Natural killer cell (primary cell): ENCODE measurements around the gene EXOSC7. TPM values are rescaled to one million over a fixed set of nuclear protein-coding genes. Genes with fewer than 3 reads are reported as not detected.

Source experiments
- ATAC-seq, 3 donors: fragments of 150-1000 bp in 2 of 3; fragments of 200-7000 bp in 1 of 3; cut with Tn5 transposase; 1 replicate in 1 of 3; 2 replicates in 2 of 3; pipeline ENCODE4 v1.10.0; 2021; ENCODE audit warnings: mild to moderate bottlenecking in 2 of 3, moderate library complexity in 2 of 3
- DNase-seq, 2 donors: peaks; one replicate each; pipeline versions ENCODE4 v3.0.0 to v3.0.0-alpha.2; 2013 to 2021; ENCODE audit warnings: mixed read lengths in 1 of 2
- H3K27ac ChIP-seq: one replicate; pipeline ENCODE4 v1.5.1; 2013; ENCODE audit warnings: mild to moderate bottlenecking, low read length
- H3K27me3 ChIP-seq: one replicate; pipeline ENCODE4 v1.6.1; 2013; ENCODE audit warnings: low read length; ENCODE audit not compliant: control insufficient read depth, insufficient read depth
- H3K36me3 ChIP-seq: one replicate; pipeline ENCODE4 v1.6.1; 2013; ENCODE audit warnings: low read length; ENCODE audit not compliant: control insufficient read depth, insufficient read depth
- H3K4me1 ChIP-seq: one replicate; pipeline ENCODE4 v1.6.1; 2013; ENCODE audit warnings: low read length; ENCODE audit not compliant: control insufficient read depth, insufficient read depth
- H3K4me3 ChIP-seq: one replicate; pipeline ENCODE4 v1.5.1; 2013; ENCODE audit warnings: low read length
- H3K9me3 ChIP-seq: one replicate; pipeline ENCODE4 v1.6.1; 2013; ENCODE audit warnings: low read length; ENCODE audit not compliant: control insufficient read depth, insufficient read depth
- H3K27ac Mint-ChIP-seq, 2 donors: one replicate each; pipeline ENCODE4 v1.8.0; 2022; ENCODE audit warnings: mild to moderate bottlenecking in 2 of 2, mixed read lengths in 2 of 2, moderate library complexity in 1 of 2
- H3K27me3 Mint-ChIP-seq, 2 donors: one replicate each; pipeline ENCODE4 v1.8.0; 2022; ENCODE audit warnings: low read depth in 2 of 2, mixed read lengths in 2 of 2
- H3K36me3 Mint-ChIP-seq: one replicate; pipeline ENCODE4 v1.8.0; 2022; ENCODE audit warnings: mixed read lengths
- H3K4me1 Mint-ChIP-seq, 2 donors: one replicate each; pipeline ENCODE4 v1.8.0; 2022; ENCODE audit warnings: mixed read lengths in 2 of 2
- H3K4me3 Mint-ChIP-seq: one replicate; pipeline ENCODE4 v1.8.0; 2022; ENCODE audit warnings: mild to moderate bottlenecking, moderate library complexity, mixed read lengths
- H3K9me3 Mint-ChIP-seq, 2 donors: one replicate each; pipeline ENCODE4 v1.8.0; 2022; ENCODE audit warnings: mixed read lengths in 2 of 2
- CTCF ChIP-seq: fragments of 200-600 bp; IDR thresholded peaks from one replicate; pipeline ENCODE4 v1.8.0; 2022; ENCODE audit warnings: antibody characterized with exemption
- WGBS: methylation state at CpG from one replicate; pipeline ENCODE4 v1.1.7; 2013; ENCODE audit warnings: missing lambda C conversion rate; ENCODE audit not compliant: insufficient coverage; 5-methylcytosine and 5-hydroxymethylcytosine counted together
- intact Hi-C: fragments of 100-400 bp; cut with micrococcal nuclease; formaldehyde crosslinking; loops from one replicate; pipeline ENCODE4 v1.14.2; 2022
- total RNA-seq, 4 donors: library from RNA; stranded (reverse); fragments of 120-200 nt in 1 of 4; gene quantifications; one replicate each; pipeline versions ENCODE4 v1.2.3 to v1.2.4, GENCODE V29; 2013 to 2022

The EXOSC7 gene
- total RNA-seq, 3 donors from 2014 or later (not counting 1 experiment from before 2014, with no cell fraction given) = 32.8 to 46.6 (median 36.0) TPM

DNA sequence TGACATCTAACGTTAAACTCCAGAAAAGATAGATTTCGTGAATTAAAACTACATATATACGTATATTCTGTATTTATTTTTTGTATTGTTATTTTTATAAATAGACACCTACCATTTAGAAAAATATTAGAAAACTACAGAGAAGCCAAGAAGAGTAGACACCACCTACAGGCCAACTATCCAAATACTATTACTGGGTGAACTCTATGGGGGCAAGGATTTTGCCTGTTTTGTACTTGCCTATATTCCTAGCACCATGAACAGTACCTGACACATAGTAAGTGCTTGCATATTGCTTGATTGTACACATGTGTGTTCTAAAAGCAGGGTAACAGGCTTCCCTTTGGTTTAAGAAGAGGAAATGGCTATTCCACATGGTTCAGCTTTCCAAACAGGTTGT, 25.7 kb downstream of the EXOSC7 start:
- no peaks in the 10 kb centered on the region for H3K9me3 Mint-ChIP-seq
- no peaks in the 10 kb centered on the region for H3K27me3 Mint-ChIP-seq
- H3K36me3 Mint-ChIP-seq = peaks cover 10% of the 10 kb centered on the region
- no CpG with 5 or more reads among the region's 3 CpGs for whole genome bisulfite sequencing
- no peak overlapping the region for H3K27ac Mint-ChIP-seq
- H3K4me1 Mint-ChIP-seq = peaks cover 26 to 28% of the 10 kb centered on the region in 2 donors
- no peak for TF ChIP-seq CTCF
- Histone ChIP-seq H3K27ac (no peak overlapping the region), H3K4me3 (no peak overlapping the region), H3K4me1 (peaks cover 8% of the 10 kb centered on the region), H3K36me3 (peaks cover 51% of the 10 kb centered on the region), H3K9me3 (no peaks in the 10 kb centered on the region), H3K27me3 (no peaks in the 10 kb centered on the region)
- intact Hi-C loops = no loop called here
- ATAC-seq (no peak), DNase-seq (no peak)
- H3K4me3 Mint-ChIP-seq = no peak overlapping the region

GRCh38 chr3:45002139-45002660, 26.2 kb downstream of the EXOSC7 start:
- 100% methylated on average over 1 of the region's 2 CpGs for whole genome bisulfite sequencing
- Mint-ChIP-seq H3K9me3 (no peaks in the 10 kb centered on the region), H3K27ac (no peak overlapping the region), H3K4me3 (no peak overlapping the region), H3K4me1 (peaks cover 28 to 31% of the 10 kb centered on the region in 2 donors), H3K36me3 (peaks cover 10% of the 10 kb centered on the region), H3K27me3 (no peaks in the 10 kb centered on the region)
- H3K27ac ChIP-seq = no peak overlapping the region
- ATAC-seq (no peak), DNase-seq (no peak)
- H3K36me3 ChIP-seq = peaks cover 48% of the 10 kb centered on the region
- H3K4me1 ChIP-seq = peaks cover 8% of the 10 kb centered on the region
- no peaks in the 10 kb centered on the region for H3K27me3 ChIP-seq
- no peak for TF ChIP-seq CTCF
- no peak overlapping the region for H3K4me3 ChIP-seq
- intact Hi-C loops = no loop called here
- no peaks in the 10 kb centered on the region for H3K9me3 ChIP-seq

DNA sequence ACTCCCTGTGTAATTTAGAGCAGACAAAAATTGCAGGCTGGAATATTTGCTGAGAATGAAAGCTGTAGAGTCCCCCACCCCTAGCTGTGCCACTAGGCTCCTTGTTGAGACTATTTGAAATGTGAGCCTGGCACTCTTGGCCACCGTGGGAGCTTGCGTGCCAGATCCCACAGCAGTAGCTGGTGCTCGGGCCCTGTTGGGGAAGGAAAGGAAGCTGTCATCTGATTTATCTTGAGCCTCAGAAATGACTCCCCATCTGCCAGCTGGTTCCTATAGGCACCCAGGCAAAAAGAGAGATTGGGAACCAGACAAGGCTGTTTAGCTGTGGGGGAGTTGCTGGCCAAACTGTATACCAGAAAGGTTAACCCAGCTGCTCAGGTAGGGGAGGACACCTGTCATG, 26.7 kb downstream of the EXOSC7 start:
- Histone ChIP-seq H3K4me3 (no peak overlapping the region), H3K27me3 (no peaks in the 10 kb centered on the region), H3K27ac (no peak overlapping the region), H3K9me3 (no peaks in the 10 kb centered on the region), H3K4me1 (peaks cover 8% of the 10 kb centered on the region), H3K36me3 (peaks cover 47% of the 10 kb centered on the region)
- DNase-seq (no peak), ATAC-seq (no peak)
- peaks cover 10% of the 10 kb centered on the region for H3K36me3 Mint-ChIP-seq
- no peaks in the 10 kb centered on the region for H3K9me3 Mint-ChIP-seq
- H3K27ac Mint-ChIP-seq = peak overlapping the region in 1 of 2 donors; percentile 74
- intact Hi-C loops = no loop called here
- peaks cover 28 to 32% of the 10 kb centered on the region in 2 donors for H3K4me1 Mint-ChIP-seq
- no peak overlapping the region for H3K4me3 Mint-ChIP-seq
- 77% methylated on average over 3 of the region's 3 CpGs for WGBS
- no peak for TF ChIP-seq CTCF
- no peaks in the 10 kb centered on the region for H3K27me3 Mint-ChIP-seq

GRCh38 chr3:45003406-45003805, 27.4 kb downstream of the EXOSC7 start:
- no peaks in the 10 kb centered on the region for H3K27me3 ChIP-seq
- peaks cover 47% of the 10 kb centered on the region for H3K36me3 ChIP-seq
- no peak overlapping the region for H3K4me3 Mint-ChIP-seq
- H3K27me3 Mint-ChIP-seq = no peaks in the 10 kb centered on the region
- H3K27ac Mint-ChIP-seq = peak overlapping the region in 1 of 2 donors; percentile 74
- peaks cover 10% of the 10 kb centered on the region for H3K36me3 Mint-ChIP-seq
- DNase-seq (no peak), ATAC-seq (no peak)
- H3K9me3 ChIP-seq = no peaks in the 10 kb centered on the region
- H3K9me3 Mint-ChIP-seq = no peaks in the 10 kb centered on the region
- H3K4me3 ChIP-seq = no peak overlapping the region
- H3K4me1 ChIP-seq = peaks cover 8% of the 10 kb centered on the region
- H3K4me1 Mint-ChIP-seq = peaks cover 32 to 33% of the 10 kb centered on the region in 2 donors
- intact Hi-C loops = no loop called here
- no peak overlapping the region for H3K27ac ChIP-seq
- TF ChIP-seq CTCF = no peak
